ENCODE results near the gene ARID4A. TPM values are rescaled to one million over a fixed set of nuclear protein-coding genes. Genes with fewer than 3 reads are reported as not detected.

The ARID4A gene
- total and polyA plus RNA-seq, 2 of the 13 experiments (the other 11 are each of a cell fraction or from before 2014, with no cell fraction given), result 7.2 to 9.7 TPM

DNA sequence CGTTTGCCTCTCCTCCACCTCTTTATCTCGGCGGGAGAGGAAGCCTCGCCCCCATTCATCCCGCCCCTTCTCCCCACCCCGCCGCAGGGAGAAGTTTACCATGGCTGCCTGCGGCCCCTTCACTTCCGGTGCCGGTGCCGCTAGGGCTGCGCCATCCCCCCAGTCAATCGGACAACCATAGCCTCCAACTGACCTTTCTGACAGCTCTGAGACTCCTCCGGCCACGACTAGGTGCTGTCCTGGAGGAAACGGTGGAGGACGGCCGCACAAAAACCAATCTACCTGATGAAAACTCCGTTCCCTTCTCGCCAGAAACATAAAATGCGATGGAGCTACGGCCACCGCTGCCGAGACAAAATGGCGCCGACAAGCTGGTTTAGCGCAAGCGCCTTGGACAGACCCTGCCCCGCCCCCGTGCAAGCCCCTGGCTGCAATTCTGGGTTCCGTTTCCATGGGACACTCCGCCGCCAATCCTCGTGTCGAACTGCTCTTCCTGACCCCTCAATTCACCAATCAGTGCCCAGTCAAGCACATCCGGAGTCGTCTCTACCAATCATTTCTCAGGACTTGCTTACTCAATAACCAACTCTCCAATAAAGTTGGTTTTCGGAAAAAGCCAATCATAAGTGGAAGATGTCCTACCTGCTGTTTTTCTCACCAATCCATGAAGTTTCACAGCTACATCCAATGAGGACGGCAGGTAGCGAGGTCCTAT is 436 bp upstream of the ARID4A start (continued):
- TF ChIP-seq ZMYM4 (CRISPR knock-in tag; IDR thresholded peaks at IDR 0.05) (peak; percentile 97), GTF3A (CRISPR knock-in tag; conservative IDR thresholded peaks at IDR 0.05) (0 out of 2 replicates have a peak, but pooled peaks have one; percentile 51), GFI1 (CRISPR knock-in tag; IDR thresholded peaks at IDR 0.05; ENCODE audit: borderline replicate concordance) (no peak), KDM3A (CRISPR knock-in tag; IDR thresholded peaks at IDR 0.05; ENCODE audit: low read depth) (no peak), GATAD1 (CRISPR knock-in tag; IDR thresholded peaks at IDR 0.05) (peak; percentile 67), DMAP1 (CRISPR knock-in tag; IDR thresholded peaks at IDR 0.05) (peak; percentile 99), SAFB2 (CRISPR knock-in tag; IDR thresholded peaks at IDR 0.05; ENCODE audit: borderline replicate concordance, low read depth) (peak; percentile 53; the same call in 1 of the 2 replicates), ZBTB1 (CRISPR knock-in tag; IDR thresholded peaks at IDR 0.05; ENCODE audit: borderline replicate concordance) (no peak), TBX2 (CRISPR knock-in tag; IDR thresholded peaks at IDR 0.05; ENCODE audit: borderline replicate concordance) (peak; percentile 63), ZNF510 (CRISPR knock-in tag; IDR thresholded peaks at IDR 0.05; ENCODE audit: low read depth) (no peak), ZSCAN25 (CRISPR knock-in tag; IDR thresholded peaks at IDR 0.05) (0 out of 2 replicates have a peak, but pooled peaks have one; percentile 25), FOXA3 (CRISPR knock-in tag; IDR thresholded peaks at IDR 0.05) (peak; percentile 41; the same call in 1 of the 2 replicates), ZNF18 (CRISPR knock-in tag; IDR thresholded peaks at IDR 0.05; ENCODE audit: insufficient replicate concordance) (peak; percentile 70), THAP9 (CRISPR knock-in tag; IDR thresholded peaks at IDR 0.05; ENCODE audit: borderline replicate concordance) (peak; percentile 97), TBL1XR1 (IDR thresholded peaks at IDR 0.05; ENCODE audit: borderline replicate concordance, low read length, partially characterized antibody) (peak; percentile 42), HOXA7 (CRISPR knock-in tag; IDR thresholded peaks at IDR 0.05) (no peak), RFXAP (CRISPR knock-in tag; IDR thresholded peaks at IDR 0.05; ENCODE audit: borderline replicate concordance) (peak; percentile 89), SIN3B (IDR thresholded peaks at IDR 0.05; ENCODE audit: low read length) (0 out of 2 replicates have a peak, but pooled peaks have one; percentile 28), YEATS2 (CRISPR knock-in tag; IDR thresholded peaks at IDR 0.05; ENCODE audit: borderline replicate concordance) (peak; percentile 81; the same call in 1 of the 2 replicates), RAD21 (CRISPR knock-in tag; IDR thresholded peaks at IDR 0.05) (no peak), POLR2G (IDR thresholded peaks at IDR 0.05; ENCODE audit: low read depth, low read length) (peak; percentile 92), CENPX (CRISPR knock-in tag; IDR thresholded peaks at IDR 0.05) (no peak), TBX3 (IDR thresholded peaks at IDR 0.05; ENCODE audit: borderline replicate concordance) (0 out of 2 replicates have a peak, but pooled peaks have one; percentile 28), ZNF547 (CRISPR knock-in tag; IDR thresholded peaks at IDR 0.05) (peak; percentile 23; the same call in 1 of the 2 replicates), SP1 (IDR thresholded peaks at IDR 0.05) (no peak), SP1 (CRISPR knock-in tag; IDR thresholded peaks at IDR 0.05) (no peak), HOXD1 (CRISPR knock-in tag; IDR thresholded peaks at IDR 0.05) (peak; percentile 58; the same call in 1 of the 2 replicates)

Measured in HepG2 (cell line).